Uterus (tissue), 2 donors: ENCODE data around the gene CLMN.

Experiments used
- CTCF ChIP-seq, 4 experiments: fragments of 200-600 bp in 2 of 4; fragments of 450-650 bp in 2 of 4; sonication (generic) in 2 of 4; IDR thresholded peaks; one replicate each; pipeline ENCODE4 v1.5.1; 2016 to 2019; ENCODE audit warnings: antibody characterized with exemption in 4 of 4, mild to moderate bottlenecking in 2 of 4, moderate library complexity in 1 of 4
- POLR2A ChIP-seq, 2 donors: fragments of 450-650 bp; IDR thresholded peaks; one replicate each; pipeline ENCODE4 v1.6.1; 2016; ENCODE audit warnings: antibody characterized with exemption in 2 of 2, mild to moderate bottlenecking in 1 of 2, moderate library complexity in 1 of 2

GRCh38 chr14:95183082-95183481 lies 136.6 kb downstream of the CLMN start:
- TF ChIP-seq CTCF (IDR thresholded peaks at IDR 0.05), result no peak
- TF ChIP-seq POLR2A (IDR thresholded peaks at IDR 0.05), result no peak
